ENCODE data around the gene CTNS.

- TF ChIP-seq POLR2A (IDR thresholded peaks at IDR 0.05; ENCODE audit: insufficient read depth in 1 of 2, low read depth in 2 of 2, low read length in 2 of 2) = no peak
- no peak for TF ChIP-seq POLR2AphosphoS5 (IDR thresholded peaks at IDR 0.05; ENCODE audit: low read depth, low read length)
- no peak for TF ChIP-seq ZBTB2 (CRISPR knock-in tag; IDR thresholded peaks at IDR 0.05; ENCODE audit: low read depth)
- no peak for TF ChIP-seq MYC (CRISPR knock-in tag; IDR thresholded peaks at IDR 0.05; ENCODE audit: borderline replicate concordance)
- TF ChIP-seq ZBTB26 (CRISPR knock-in tag; IDR thresholded peaks at IDR 0.05; ENCODE audit: borderline replicate concordance) = no peak
- TF ChIP-seq RFX5 (IDR thresholded peaks at IDR 0.05; ENCODE audit: low read depth, low read length) = no peak
- no peak for TF ChIP-seq SMAD1 (CRISPR knock-in tag; IDR thresholded peaks at IDR 0.05; ENCODE audit: borderline replicate concordance, low read depth)
- TF ChIP-seq CTCF (CRISPR knock-in tag; IDR thresholded peaks at IDR 0.05) = no peak
Measured at GRCh38 chr17:3627769-3628167, 8.8 kb upstream of the CTNS start.

Data from HepG2 (cell line).